HG03442 (cell line): ENCODE data around the gene FAM149A.

Experiments used
- ATAC-seq: cut with Tn5 transposase; IDR thresholded peaks from one replicate; pipeline ENCODE4 v1.9.1; 2021; ENCODE audit warnings: mild to moderate bottlenecking, moderate library complexity; ENCODE audit not compliant: unreplicated experiment

Gene FAM149A

DNA sequence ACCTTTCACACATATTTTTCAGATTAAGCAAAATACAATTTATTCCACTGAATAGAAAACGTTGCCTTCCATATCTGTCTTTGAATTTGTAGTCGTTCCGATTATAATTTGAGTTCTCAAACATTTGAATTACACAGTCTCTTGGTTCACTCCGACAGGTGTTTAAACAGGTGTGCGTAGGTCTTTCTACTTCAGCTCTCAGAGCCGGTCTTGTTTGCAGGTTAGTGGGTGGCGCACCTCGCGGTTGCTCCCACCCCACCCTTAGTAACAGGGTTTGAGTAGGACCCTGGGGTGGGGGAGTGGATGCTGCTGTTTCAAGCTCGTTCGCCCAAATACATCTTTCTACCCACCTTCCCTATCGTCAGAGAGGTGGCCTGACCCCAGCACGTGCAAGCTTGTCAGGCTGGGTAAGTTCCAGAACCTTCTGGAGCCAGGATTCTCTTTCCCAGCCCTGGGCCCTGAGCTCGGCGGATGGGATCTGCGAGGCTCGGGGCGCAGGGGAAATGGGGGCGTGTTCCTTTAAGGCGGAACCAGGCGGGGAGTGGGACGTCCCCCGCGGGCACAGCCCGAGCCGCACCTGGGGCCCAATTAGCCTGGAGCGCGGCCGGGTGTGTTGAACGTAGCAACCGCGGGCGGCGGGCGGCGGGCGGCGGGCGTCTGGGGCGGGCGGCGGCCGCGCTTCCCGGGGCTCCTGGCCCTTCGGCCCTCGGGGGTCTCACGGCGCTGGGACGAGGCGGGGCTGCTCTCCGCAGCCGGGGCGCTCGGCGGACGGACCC is at the start of gene FAM149A:
Gene FAM149A (plus strand): TSS at position 591 of the 776 bp plus-strand sequence.
- ATAC-seq, result peak; percentile 62

DNA sequence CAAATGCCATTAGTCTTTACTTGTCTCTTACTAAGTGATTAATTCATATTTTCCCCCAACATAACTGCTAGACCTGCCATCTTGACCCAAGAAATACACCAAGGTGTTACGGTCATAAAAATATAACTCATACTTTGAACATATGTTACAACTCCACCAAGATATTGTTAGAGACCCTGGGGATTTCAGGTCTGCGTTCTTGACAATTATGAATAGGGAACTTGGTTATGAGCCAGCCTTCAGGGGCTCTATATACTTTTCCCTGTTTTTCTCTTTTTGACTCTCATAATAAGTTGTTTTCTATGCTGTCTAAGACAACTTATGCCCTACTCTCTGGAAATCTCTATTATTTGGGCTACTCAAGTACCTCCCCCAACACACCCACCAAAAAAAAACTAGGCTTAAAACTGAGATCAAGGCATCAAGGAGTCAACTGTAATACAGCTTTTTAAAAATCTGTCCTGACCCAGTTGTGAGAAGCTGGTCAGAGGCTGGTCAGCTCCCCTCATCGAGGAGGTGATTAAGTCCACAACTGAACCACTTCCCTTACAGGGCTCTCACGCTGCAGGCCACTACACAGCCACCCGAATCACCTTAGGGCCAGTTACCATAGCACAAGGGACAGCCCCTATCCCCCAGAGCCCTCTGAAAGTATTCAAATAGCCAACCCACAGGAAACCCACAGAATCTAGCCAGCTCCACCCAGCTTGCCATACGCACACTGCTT is 46.1 kb upstream of the FAM149A start:
- ATAC-seq, result peak; percentile 100

DNA sequence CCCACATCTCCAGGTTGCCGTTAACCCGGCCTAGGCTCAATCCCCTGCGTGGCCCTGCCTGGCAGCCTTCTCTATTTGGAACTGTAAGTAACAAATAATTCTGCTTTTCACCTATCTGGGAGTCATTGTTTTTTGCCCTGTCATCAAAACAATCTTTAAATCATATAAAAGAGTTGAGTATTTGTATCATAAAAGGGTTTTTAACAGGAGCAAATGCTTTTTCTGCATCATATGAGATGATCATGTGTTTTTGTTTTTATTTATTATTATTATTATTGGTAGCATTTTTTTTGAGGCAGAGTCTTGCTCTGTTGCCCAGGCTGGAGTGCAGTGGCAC is 45.6 kb upstream of the FAM149A start:
- no peak for ATAC-seq

DNA sequence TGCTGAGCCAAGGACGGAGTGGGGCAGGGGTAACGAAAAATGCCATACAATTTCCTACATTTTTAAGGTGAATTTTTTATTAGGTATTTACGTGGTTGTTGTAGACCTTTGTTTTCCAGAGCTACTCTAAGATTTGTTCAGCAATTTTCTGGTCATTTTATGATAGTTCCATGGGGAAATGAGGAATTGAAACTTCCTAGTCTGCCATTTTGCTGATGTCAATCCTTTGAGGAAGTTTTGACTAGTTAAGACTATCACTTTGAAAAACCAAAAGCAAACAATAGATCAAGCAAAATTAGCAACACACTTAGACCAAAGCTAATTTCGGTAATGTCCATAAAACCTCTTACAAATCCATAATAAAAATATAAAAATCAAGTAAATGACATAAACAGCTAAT is 42.6 kb upstream of the FAM149A start:
- no peak for ATAC-seq

DNA sequence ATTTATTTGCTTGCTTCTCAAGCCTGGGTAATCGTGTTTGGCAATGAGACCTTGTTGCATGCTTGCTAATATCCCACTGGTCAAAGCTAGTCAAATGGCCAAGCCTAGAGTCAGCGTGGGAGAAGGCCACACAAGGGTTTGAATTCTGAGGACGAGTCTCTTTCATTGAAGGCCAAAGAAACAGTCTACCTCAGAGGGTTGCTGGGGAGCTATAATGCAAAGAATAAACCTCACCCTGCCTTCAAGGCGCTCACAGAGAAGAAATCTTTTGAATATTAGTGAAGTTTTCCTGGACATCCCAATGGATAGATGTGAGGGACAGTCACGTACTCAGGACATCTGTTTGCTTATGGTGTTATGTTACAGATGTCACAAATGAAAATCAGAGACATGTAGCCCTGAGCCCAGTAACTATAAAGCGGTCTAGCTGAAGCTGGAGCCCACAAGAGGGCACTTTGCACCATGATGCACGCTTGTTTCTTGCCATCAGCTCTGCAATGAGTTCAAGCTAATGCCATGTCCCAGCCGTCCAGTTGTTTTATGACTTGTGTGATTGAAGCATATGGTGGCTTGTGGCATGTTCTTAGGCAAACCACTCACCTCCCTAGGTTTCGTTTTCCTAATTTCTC is 36.6 kb upstream of the FAM149A start:
- peak; percentile 87 for ATAC-seq

DNA sequence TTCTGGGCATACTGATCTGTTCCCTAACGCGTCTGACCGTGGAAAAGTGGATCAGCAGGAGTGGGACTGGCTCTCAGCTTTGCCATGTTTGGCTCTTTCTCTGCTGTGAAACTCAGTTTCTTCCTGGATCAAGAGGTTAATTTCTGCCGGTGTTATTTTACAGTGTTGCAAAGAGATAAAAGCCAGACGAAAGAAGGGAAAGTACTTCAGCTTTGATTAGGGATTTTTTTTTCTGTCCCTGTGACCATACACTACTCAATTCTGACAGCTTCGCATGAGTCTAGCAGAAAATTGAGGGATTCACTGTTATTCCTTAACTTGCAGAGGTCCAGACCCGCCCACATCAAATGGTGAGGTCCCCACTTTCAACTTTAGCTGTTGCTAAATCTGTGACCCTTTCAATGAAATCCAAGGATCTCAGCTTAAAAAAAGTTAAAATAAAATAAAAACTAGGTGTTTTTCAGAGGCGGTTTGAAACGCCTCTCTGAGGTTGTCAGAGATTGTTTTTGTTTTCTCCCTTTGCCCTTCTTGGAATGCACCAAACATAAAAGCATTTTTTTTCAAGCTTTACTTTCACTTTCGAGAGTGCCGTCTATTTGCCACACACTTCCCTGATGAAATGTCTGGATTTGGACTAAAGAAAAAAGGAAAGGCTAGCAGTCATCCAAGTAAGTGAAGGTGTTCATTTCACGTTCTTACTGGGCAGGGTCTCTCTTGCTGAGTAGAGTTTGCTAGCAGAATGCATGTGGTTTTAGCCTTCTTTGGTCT is 35.7 kb upstream of the FAM149A start, which contains the start of gene TLR3:
Gene TLR3 (plus strand): TSS at position 576 of the 768 bp plus-strand sequence. CDS start 7,464 bp downstream, outside the sequence.
- ATAC-seq, result no peak

DNA sequence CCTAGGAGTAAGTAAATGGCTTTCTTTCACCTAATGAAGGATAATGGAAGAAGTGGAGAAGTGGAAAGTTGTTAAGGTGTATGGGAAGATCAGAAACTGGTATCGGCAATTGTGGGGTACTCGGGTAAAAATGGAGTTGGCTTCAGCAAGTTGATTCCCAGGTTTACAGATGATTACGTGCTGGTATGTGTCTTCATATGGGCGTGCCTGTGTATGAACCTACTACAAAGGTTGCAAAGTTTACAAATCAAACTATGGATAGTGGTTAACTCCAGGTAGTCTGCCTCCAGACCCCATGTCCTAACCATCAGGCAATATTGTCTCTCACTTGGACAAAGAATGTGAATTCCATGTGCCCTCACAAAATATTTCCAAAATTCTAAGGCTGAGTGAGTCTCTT is 34.8 kb upstream of the FAM149A start:
- no peak for ATAC-seq

DNA sequence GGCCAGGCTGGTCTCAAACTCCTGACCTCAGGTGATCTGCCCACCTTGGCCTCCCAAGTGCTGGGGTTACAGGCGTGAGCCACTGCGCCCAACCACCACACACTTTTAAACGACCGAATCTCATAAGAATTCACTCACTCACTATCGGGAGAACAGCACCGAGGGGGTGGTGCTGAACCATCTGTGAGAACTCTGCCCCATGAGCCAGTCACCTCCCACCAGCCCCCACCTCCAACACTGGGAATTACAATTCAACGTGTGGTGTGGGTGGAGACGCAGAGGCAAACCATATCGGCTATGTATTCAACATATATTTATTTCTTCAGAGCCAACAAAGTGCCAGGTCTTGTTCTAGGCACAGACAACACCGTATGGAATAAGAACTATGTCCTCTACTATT is 32.0 kb upstream of the FAM149A start:
- no peak for ATAC-seq

DNA sequence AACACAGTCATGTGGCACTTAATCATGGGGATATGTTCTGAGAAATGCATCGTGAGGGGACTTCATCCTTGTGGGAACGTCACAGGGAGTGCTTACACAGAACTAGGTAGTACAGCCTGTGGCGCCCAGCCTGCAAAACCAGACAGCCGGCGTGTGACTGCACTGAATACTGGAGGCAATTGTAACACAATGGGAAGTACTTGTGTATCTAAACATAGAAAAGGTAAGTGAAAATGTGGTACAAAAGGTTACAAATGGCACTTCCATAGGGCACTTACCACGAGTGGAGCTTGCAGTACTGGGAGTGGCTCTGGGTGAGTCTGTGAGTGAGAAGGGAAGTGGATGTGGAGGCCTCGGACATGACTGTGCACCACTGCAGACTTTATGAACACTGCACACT is 30.3 kb upstream of the FAM149A start:
- no peak for ATAC-seq

DNA sequence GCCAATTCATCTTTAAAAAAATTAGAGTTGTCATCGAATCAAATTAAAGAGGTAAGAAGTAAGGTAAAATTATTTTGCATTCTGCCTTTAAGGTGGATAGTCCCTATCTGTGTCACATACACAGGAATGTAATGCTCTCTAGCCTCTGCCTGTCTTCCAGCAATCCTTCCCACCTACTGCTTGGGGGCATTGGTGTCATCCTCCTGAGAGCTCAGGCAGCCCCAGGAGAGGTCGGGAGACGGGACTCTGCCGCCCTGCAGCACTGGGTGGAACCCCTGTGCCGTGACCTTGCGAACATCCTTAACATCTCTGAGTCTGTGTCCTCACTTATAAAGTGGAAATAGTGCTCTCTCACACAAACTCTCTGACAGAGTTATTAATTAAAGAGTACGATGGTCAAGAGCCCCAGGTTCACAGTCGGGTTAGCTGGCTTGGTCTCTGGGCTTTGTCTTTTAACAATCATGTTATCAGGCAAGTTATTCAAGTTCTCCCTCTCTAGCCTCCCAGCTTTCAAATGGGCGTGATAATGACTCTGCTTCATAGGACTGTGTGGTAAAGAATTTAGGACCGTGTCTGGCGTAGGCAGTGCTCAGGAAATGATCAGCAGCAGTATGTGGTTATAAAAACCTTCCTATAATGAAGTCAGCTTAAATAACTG is 25.4 kb upstream of the FAM149A start:
- ATAC-seq, result no peak

DNA sequence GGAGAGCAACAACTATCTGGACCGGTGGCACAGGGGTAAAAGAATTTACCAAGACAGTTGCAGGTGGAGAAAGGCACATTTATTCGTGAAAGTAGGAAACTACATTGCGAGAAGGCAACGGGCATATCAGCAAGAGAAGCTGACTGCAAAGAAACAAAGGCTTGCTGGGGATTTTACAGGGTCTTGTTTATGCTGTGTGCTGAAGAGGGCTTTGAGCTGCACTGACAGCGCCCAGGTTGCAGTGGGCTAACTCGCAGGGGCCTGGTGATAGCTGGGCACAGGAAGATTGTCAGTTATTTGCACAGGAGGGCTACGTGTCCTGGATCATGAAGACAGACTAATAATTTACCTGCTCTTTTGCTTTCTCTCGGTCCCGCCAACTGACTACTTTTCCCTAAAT is 24.8 kb upstream of the FAM149A start:
- no peak for ATAC-seq

DNA sequence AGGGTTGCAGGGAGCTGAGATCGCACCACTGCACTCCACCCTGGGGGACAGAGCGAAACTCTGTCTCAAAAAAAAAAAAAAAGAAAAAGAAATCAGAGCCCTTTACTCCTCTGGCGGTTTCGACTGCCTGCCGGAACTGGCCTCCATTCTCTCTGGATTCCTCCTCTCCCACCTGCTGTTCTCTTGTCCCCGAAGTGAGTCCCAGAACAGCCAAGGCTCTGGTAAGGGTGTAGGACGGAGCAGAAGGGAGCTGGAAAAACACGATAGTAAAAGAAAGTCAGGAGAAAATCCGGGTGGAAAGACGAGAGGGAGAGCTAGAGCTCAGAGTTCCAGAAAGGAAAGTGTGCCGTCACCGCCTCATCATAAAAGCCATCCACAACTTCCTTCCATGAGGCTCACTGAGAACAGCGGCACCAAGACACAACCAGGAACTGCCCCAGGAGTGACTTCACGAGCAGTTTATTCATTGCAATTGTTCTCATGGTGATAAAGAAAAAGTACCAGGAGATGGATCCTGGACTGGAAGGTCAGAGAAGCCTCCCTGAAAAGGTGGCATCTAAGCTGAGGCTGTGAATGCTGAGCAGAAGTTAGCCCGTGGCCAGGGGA is 23.2 kb upstream of the FAM149A start:
- ATAC-seq, result no peak

DNA sequence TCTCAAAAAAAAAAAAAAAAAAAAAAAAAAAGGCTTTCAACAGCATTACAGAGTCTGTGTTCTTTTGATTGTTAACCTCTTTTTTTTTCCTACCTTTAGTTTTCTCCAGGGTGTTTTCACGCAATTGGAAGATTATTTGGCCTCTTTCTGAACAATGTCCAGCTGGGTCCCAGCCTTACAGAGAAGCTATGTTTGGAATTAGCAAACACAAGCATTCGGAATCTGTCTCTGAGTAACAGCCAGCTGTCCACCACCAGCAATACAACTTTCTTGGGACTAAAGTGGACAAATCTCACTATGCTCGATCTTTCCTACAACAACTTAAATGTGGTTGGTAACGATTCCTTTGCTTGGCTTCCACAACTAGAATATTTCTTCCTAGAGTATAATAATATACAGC is 22.3 kb upstream of the FAM149A start:
- ATAC-seq, result no peak

DNA sequence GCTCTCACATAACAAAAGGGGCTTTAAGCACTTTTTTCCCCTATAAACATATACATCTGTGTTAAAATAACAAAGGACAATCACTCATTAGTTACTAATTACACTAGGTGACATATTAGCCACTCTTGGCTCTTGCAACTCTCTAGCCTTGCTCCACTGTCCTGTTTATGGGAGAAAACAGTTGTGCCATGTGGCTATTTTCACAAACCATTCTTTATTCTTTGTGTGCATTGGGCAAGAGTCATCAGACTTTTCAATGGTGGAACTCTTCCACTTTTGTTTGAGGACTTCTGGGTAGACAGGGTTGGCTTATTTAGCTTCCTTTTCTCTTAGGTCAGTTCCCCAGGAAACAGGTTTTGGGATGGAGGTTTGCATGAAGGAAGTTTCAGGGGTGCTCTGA is 16.0 kb upstream of the FAM149A start:
- no peak for ATAC-seq

DNA sequence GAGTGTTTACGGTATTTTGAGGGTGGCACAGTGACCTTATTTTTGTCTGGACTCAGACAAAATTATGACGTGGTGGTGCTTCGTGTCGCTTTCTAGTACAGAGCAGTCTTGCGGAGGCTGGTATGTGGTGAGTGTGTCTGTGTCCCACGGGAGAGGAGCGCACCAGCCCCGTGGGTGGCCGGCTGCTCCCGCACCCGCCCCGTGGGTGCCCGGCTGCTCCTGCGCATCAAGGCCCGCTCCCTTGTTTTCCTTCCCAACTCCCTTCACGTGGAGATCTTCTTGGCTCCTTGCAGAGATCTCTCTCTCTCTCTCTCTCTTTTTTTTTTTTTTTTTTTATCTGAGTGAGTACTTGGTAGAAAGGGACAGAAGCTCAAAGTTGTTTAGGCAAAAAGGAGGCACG is 12.2 kb upstream of the FAM149A start:
- ATAC-seq, result no peak

DNA sequence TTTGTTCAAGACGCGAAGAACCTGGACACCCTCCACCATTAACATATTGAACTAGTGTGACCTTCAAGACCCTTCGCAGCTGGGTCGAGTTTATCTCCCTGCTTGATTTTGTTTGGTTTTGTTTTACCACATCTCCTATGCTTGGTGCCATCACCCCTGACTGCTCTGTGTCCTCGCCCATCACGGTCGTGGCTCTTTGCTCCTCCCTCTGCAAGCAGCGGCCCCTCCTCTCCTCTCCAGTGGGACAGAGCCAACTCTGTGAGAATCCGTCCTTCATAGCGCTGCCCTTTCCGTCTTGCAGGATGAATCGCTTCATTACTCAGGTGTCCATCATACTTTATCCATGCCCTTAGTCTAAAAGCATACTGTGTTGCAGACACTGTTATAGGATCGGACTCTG is 9.1 kb upstream of the FAM149A start:
- no peak for ATAC-seq

DNA sequence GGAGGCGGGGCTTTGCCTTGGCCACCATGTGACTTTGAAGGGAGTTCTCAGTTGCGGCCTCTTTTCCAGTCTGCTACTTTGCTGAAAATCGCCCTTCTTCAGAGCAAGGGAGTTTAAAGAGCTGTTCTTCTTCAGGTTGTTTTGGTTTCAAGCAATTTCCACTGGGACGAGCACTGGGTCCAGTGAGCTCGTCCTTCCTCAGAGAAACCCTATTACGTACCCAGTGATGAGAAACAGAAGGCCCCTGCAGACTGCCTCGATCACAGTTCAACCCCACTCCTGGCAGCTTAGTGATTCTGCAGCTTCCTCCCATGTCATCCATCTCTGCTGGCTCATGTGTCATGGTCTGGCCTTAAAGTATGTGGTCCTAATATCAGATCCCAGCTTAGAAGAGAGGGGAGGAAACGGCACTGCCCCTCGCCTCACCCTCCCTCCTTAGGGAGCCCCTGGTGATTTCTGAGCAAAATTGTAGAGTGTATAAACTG is 7.8 kb upstream of the FAM149A start:
- no peak for ATAC-seq

DNA sequence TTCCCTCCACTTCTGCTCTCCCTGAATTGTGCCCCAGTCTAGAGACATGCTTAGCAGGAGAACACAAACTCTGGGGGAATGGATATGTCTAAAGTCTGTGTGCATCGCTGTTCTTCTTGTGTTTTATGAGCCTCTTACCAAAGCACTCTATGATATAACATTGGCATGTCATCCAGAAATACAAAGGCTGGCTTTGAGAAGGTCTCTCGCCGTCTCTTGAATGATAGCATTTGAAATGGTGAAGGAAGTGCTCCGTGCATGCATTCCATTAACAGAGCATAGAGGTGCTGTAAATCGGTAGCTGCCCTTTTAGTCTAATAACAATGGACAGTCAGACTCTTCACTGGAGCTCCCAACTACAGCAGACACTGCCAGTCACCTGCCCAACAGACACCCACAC is 7.1 kb upstream of the FAM149A start:
- ATAC-seq, result no peak

DNA sequence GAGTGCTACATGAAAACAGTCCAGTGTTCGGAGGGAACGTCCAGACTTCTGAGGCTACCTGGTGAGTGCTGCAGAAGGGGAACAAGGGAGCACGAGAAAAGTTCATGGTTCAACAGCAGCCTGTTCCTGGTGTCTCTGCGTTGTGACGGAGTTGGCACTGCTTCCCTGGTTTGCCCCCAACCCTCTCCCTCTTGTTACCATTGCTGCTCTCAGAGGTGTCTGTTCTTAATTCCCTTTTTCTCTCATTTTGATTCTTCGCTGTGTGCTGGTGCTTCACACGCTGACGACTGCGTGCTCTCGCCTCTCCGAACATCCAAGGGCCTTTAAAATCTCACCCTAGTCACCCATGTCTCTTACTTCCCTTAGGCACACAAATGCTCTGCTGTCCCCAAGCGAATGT is 1.6 kb upstream of the FAM149A start:
- ATAC-seq, result no peak
